HG03064 (cell line): ENCODE results near the gene ANKH.
"Not testable (repeated sequence)": the region's sequence is repeated elsewhere in the genome, so short reads cannot be mapped to it uniquely, and the experiment has no call there.

ENCODE experiments used
- ATAC-seq: cut with Tn5 transposase; IDR thresholded peaks from one replicate; pipeline ENCODE4 v1.9.1; 2021; ENCODE audit warnings: low read depth; ENCODE audit not compliant: unreplicated experiment

ANKH gene

DNA sequence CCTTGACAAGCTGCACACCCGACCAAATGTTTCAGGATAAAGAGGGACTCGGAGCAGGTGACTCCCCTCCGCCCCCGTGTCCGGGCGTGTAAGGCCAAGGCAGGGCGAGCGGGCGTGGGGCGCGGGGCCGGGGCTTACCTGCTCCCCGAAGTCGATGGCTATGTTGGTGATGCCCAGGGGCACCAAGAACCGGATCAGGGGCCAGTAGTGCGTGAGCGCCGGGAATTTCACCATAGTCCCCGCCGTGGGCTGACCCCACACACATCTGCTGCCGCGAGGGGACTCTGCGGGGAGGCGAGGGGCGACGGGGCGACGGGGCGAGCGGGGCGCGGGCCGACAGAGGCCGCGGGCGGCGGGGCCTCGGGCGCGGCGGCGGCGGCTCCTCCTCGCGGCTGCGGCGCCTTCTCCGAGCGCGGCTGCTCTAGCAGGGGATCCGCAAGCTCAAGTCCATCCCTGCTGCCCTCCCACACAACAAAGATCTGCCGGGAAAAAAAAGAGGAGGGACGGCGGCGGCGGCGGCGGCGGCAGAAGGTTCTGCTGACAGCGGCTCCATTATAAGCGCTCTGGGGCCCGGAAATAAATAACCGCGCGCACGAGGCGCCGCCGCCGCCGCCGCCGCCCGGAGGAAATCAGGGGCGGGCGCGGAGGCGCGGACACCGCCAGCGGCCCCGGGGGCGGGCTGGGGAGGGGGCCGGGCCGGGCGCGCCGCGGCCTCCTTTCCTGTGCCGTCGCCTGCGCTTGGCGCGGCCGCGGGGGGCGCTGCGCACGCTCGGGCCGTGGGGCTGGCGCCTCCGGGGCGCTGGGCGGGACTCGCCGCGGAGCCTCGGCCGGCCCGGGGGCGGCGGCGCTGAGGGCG lies at the start of gene ANKH:
ANKH (minus strand) TSS at position 565 of the 856 bp plus-strand sequence; CDS start at position 234, 331 bp downstream.
- ATAC-seq = peak; percentile 84

DNA sequence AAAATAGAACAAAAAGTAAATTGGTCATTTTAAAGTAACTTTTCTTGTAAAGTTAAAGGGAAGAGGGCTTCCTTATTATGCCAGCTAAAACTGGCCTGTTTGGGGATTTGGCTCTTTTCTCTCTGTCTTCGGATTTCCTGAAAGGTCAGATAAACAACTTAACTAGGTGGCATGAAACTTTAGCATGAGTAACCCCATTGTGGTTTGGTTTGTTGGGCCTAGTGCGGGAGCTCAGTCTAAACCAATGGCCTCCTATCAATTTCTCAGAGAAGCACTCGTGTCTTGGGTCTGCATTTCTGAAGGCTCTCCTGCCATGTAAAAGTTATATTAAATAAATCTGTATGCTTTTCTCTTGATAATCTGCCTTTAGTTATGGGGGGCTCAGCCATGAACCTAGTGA lies 48.5 kb upstream of the ANKH start:
- ATAC-seq = no peak

DNA sequence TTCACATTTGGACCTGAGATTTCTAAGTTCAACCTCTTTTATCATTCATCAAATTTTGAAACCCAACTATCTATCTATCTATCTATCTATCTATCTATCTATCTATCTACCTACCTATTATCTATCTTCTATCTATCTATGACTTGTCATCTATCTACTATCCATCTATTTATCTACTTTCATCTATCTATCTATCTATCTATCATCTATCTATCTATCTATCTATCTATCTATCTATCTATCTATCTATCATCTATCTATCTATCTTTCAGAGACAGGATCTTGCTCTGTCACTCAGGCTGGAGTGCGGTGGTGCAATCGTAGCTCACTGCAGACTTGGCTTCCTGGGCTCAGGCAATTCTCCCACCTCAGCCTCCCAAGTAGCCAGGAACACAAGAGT lies 47.5 kb upstream of the ANKH start:
- not testable (repeated sequence) for ATAC-seq

DNA sequence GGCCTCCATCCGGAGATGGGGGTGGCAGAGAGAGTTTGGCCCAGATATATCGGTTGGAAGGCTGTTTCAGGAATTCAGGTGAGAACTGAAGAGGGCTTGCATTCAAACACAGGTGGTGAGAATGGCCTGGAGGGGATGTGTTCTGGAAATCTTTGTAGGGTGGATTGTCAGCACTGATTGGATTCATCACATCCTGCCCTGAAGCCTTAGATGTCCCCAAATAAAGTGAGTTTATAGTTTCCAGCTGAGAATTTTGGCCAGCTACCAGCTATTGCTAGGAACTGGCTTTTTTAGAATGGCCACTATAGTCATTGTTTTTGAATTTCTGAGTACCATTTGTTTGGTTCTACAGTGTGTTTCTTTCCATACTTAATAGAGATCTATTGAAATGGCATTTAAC lies 46.1 kb upstream of the ANKH start:
- ATAC-seq = no peak

DNA sequence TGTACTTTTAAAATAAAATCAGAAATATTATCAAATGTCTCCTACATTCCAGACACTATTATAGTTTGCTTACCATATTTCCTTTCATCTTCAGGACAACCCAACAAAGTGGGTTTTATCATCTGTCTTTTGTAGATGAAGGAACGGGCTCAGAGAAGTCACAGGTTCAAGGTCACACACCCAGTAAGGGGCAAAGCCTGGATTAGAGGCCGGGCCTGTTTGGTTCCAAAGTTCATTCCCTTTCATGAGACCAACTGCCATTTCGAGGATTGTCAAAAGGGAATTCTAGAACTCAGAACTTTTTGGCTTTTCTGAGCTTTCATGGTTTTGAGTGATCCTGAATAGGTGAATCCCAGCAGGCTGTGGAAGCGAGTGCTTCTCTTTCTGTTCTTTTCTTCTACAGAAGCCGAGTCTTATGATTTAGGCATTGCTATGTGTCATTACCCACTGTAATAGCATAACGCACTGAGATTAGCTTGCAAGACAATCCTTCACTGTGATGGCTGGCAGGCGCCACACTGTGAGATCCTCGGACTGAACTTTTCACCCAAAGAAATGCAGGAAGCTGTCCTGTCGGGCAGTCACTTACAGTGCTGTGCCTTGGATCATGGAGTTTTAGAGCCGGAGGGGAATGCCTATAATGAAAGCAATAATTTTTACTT lies 43.8 kb upstream of the ANKH start:
- no peak for ATAC-seq

DNA sequence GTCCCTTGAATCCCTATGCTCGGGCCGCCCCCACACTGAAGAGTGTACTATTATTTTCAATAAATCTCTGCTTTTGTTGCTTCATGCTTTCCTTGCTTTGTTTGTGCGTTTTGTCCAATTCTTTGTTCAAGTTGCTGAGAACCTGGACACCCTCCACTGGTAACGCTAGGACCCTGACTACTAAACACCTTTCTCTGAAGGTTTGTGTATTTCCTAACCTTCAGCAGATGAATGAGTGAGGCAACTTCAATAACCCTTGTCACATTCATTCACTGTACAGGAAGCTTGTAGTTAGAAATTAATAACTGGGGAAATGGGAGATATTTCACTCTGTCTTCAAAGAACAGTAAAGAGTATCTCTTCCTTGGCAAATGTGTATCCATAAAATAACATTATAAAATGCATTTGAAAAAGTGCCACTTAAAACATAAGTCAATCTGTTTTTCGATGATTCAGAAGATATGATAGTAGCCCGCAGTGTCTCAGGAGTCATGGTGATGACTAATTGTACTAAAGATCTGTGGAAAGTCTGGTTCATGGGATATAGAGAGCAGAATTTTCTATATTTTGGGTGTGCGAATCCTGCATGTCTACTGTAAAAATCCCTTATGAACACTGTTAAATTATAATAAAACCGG lies 43.2 kb upstream of the ANKH start:
- no peak for ATAC-seq

DNA sequence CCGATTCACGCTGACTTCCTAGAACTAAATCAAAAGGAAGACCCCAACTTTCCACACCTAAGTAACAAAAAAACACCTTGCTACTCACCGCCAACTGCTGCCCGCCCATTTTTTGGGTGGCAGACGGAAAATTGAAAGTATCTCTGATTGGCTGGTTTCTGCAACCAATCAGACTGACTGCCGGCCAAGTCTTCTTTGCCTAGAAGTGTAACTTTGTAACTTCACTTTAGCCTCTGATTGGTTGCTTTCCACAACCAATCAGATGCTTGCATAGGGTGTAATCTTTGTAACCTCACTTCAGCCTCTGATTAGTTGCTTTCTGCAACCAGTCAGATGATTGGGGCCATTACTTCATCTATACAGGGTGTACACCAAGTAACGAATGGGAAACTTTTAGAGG lies 42.6 kb upstream of the ANKH start:
- no peak for ATAC-seq

DNA sequence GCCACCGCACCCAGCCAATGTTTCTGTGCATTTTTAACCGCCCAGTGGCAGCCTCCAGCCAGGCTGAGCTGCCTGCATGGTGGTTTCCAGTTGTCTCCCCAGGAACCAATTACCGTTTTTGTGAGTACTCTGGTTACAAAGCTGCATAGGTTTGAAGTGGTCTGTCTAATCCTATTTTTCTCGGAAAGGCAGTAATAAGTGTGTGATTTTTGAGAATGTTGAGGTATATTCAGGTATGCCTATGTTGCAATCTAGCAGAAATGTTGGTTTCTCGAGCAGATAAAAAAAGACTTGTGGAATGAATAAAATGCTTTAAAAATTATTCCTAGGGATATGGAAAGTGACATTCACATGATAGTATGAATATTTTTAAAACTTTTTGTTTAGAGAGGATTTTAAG lies 41.5 kb upstream of the ANKH start:
- no peak for ATAC-seq

DNA sequence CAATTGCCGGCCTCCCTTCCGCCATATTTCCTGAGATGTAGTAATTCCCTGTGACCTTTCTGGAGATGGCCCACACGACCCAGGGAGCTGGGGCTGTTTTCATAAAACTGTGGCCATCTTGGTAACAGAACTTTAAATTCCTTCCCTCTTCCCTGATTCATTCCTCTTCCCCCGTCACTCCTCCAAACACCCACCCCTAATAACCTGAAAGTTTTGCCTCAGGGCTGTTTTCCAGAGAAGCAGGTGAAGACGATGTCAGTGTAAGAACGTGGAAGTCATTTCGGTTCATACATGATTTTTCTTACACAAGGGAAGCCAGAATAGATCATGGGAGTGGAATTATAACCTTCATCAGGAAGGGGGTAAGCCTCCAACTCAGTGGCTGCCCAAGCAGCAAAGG lies 40.6 kb upstream of the ANKH start:
- no peak for ATAC-seq

DNA sequence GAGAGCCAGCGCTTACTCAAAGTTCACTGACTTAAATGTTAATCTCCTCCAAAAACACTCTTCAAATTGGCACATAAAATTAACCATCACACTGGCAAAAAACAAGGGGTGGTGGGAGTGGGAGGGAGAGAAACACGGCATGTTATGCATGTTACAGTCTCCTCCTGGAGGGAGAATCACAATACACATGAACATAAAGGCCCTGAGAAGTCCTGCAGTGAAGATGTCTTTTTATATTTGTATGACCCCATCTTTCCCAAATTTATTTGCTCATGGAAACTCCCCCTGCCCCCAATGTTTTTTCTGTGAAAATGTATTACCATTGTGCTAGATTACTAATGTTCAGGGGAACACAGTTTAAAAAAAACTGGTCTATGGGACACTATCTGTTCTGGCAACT lies 37.8 kb upstream of the ANKH start:
- no peak for ATAC-seq

DNA sequence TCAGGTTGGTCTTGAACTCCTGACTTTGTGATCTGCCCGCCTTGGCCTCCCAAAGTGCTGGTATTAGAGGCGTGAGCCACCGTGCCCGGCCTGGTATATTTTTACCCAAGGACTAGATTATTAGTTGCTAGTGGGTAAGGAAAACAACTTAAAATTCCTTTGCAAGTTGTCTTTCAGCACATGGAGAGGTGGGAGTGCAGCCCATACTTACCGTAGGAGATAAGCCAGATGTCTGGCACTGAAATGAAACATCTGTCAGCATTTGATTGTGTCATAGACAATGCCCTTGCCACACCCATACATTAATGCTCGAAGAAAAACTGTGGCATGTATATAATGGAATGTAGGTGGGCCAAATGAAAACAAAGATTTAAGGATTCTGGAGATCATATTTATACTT lies 36.6 kb upstream of the ANKH start:
- ATAC-seq = no peak

DNA sequence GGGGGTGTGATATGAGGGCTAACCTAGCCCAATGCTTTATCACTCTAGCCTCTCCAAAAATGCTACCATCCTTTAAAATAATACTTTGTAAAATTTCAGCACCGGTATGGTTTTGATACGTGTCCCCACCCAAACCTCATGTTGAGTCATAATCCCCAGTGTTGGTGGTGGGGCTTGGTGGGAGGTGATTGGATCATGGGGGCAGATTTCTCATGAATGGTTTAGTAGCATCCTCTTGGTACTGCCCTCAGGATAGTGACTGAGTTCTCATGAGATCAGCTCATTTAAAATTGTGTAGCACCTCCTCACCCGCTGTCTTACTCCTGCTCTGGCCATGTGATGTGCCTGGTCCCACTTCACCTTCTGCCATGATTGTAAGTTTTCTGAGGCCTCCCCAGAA lies 35.0 kb upstream of the ANKH start:
- no peak for ATAC-seq

DNA sequence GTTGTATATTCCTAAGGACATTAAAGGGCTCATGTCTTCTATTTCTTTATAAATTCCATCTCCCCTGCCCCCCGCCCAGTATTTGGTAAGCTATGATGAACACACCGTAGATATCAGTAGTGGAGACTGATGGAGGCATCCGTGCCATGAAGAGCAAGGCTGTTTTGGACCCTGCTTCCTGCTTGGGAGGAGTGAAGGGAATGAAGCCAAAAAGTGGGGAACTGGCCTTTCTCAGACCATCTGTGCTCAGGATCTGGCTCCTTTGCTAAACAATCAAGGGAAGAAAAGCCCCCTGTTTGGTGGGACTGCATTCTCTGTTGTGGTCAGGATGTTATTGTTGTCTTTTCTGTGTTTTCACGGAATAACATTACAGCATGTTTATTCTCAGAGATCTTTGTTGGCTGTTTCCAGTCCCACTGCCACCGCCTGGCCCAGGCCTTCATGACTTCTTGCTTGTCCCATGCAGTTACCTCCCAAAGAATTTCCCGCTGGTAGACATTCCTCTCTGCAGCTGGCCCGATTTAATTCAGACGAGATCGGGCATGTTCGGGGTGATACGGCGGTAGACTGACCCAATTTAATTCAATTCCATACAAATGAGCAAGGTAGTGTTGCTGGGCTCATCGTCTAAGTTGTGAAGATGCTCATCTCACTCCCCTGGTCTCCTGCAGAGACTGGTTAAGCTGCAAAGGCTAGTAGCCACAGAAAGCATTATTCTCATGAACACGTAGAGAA lies 31.4 kb upstream of the ANKH start:
- no peak for ATAC-seq

DNA sequence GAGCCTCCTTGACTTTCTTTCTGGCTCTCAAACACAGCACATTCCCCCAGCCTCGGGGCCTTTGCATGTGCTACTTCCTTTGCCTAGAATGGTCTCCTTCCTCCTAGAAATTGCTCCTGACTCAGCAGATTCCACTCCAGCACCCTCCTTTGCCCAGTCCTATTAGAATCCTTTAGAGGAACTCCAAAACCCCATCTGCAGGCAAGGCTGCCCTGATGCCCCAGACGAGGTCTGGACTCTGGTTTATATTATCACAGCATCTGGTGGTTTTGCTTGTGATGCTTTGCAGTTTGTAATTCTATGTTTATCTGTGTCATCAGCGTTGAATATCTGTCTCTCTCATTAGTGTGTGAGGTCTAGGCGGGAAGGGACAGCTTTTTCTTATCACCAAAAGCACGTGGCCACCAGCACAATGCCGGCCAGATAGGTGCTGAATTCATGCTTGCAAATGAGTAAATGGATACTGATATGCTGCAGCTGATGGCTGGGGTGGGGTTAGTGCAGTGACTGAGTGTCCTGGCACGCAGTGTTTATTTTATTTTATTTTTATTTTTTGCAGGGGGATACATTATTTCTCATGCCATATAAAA lies 30.0 kb upstream of the ANKH start:
- no peak for ATAC-seq

DNA sequence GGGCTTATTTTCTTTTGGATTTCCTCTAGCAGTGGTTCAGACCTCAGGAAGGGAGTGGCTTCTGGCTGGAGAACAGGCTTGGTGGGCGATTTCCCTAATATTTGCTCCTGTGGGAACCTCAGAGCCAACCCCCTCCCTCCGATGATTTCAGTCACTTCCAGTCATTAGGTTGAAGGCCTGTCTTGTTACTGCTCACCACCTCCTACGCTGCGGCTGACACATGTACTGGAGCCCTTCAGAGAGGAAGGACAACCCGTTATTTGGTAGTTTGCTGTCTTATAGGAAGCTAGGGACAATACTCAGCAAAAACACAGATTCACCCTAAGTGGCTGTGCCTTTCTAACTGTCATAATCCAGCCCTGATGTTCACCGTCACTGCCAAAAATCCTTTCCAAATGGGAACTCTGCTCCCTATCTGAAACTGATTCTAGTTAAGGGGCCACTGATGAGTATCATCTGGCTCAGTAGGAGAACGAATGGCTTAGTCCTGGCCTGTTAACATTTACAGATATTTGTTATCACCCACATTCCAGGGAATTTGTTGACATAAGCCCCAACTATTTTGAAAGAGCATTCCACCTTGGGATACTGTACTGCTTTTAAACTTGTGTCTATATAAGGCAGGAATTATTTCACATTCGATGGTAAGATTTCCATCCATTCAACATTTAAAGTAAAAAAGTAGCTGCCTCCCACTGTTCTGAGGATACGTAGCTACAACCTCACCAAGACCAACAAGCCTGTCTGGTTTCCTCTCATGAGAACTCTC lies 29.3 kb upstream of the ANKH start:
- ATAC-seq = no peak

DNA sequence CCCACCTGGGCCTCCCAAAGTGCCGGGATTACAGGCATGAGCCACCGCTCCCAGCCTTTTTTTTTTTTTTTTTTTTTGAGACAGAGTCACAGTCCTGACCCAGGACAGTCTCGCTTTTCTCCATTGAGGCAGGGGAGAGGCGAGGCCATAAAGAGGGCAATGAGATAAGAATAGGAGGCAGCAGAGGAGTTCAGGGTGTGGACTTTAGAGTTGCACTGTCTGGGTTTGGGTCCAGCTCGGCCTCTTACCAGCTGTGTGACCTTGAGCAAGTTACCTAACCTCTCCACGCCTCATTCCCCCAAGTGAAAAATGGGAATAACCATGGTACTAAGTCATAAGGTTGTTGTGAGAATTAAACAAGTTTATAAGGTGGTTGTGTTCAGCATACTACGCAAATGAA lies 24.6 kb upstream of the ANKH start:
- ATAC-seq = no peak

DNA sequence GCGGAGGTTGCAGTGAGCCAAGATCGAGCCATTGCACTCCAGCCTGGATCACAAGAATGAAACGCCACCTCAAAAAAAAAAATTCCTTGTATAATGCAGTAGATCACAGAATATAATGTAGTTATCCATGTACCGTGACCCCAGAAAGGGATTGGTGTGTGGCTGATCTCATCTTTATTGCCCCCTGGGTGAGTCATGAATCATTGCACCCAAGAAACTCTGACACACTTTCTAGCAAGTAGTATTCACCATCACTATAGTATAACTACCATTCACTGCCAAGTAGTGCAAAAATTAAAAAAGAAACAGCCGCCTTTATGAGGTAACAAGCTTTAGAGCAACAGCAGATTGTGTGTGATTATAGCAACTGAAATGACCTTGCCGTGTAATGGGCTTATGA lies 23.7 kb upstream of the ANKH start:
- ATAC-seq = no peak

DNA sequence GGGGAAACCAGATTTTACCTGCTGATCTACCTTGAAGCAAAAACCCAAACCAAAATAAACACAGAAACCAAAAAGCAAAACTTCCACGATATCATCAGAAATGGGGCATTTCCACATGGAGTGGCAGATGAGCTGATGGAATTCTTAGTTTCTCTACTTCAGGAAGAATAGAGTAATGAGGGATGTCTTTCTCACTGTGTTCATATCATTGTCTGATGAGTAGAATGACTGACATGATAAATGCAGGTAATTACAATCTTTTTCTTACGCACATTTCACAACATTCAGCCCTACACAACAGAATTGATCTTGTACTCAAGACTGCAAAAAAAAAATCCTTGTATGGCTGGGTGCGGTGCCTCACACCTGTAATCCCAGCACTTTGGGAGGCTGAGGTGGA lies 23.2 kb upstream of the ANKH start:
- ATAC-seq = no peak

DNA sequence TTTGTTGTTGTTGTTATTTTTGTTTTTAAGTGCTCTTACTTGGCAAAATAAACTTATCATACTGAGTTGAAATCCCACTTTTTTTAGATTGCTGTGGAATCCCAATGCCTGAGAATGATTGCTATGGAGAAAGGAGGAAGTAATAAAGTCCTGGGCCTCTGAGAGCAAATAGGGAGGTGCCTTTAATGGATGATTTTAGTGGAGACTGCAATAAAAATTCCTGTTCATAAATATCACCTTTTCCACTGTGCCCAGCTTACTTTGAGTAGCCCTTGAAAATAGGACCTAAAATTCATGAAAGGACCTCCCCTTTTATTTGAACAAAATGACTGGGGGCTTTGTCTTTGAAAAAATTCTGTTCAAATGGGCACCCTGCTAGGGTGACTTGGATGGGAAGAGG lies 21.8 kb upstream of the ANKH start:
- ATAC-seq = no peak

DNA sequence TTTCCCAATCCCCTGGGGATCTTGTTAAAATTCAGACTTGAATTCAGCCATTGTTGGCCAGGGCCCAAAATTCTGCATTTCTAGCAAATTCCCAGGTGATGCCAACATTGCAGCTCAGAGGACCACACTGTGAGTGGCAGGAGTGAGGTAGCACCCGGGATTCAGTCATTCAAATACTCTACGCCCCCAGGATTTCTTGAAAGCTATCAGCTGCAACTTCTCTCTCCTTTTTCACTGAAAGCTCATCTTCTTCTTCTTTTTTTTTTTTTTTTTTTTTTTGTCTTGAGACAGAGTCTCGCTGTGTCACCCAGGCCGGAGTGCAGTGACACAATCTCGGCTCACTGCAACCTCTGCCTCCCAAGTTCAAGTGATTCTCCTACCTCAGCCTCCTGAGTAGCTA lies 19.3 kb upstream of the ANKH start:
- no peak for ATAC-seq
